ENCODE data around the gene C2.

GRCh38 chr6:31947070-31947675 is 19.7 kb downstream of the C2 start:
- TF ChIP-seq, protein P1, sequence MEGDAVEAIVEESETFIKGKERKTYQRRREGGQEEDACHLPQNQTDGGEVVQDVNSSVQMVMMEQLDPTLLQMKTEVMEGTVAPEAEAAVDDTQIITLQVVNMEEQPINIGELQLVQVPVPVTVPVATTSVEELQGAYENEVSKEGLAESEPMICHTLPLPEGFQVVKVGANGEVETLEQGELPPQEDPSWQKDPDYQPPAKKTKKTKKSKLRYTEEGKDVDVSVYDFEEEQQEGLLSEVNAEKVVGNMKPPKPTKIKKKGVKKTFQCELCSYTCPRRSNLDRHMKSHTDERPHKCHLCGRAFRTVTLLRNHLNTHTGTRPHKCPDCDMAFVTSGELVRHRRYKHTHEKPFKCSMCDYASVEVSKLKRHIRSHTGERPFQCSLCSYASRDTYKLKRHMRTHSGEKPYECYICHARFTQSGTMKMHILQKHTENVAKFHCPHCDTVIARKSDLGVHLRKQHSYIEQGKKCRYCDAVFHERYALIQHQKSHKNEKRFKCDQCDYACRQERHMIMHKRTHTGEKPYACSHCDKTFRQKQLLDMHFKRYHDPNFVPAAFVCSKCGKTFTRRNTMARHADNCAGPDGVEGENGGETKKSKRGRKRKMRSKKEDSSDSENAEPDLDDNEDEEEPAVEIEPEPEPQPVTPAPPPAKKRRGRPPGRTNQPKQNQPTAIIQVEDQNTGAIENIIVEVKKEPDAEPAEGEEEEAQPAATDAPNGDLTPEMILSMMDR (IDR thresholded peaks at IDR 0.05): no peak
- TF ChIP-seq EZH2 (IDR thresholded peaks at IDR 0.05; ENCODE audit: borderline replicate concordance, insufficient read depth, low read depth, low read length, poor library complexity, severe bottlenecking): no peak

Data from B cell (primary cell).